Measurements from ENCODE around the gene CFHR5. TPM values are rescaled to one million over a fixed set of nuclear protein-coding genes. Genes with fewer than 3 reads are reported as not detected.

The CFHR5 gene
- total RNA-seq = not detected in 2 replicates

GRCh38 chr1:196977278-196977677, at the start of gene CFHR5:
Gene CFHR5 (plus strand): TSS chr1:196977556. CDS start chr1:196977665, 109 bp downstream.

GRCh38 chr1:196943568-196943967, 33.8 kb upstream of the CFHR5 start, which contains the start of gene CFHR2:
Gene CFHR2 (plus strand): TSS chr1:196943738. CDS start chr1:196943881, 143 bp downstream.

Other genes starting within 250 kb of the CFHR5 start
- gene CFHR3, start 202.7 kb upstream of the CFHR5 start, total RNA-seq = not detected in 2 replicates
- gene CFHR1, start 157.8 kb upstream of the CFHR5 start, total RNA-seq = not detected in 2 replicates
- not detected in 2 replicates for gene CFHR4, start 89.5 kb upstream of the CFHR5 start, total RNA-seq
- gene CFHR2, start 33.8 kb upstream of the CFHR5 start, total RNA-seq = not detected in 2 replicates
- not detected in 2 replicates for gene F13B, start 89.7 kb downstream of the CFHR5 start, total RNA-seq
- gene ASPM, start 169.1 kb downstream of the CFHR5 start, total RNA-seq = 15.9 and 21.7 TPM in 2 replicates
- 4.4 and 7.0 TPM in 2 replicates for gene ZBTB41, start 223.7 kb downstream of the CFHR5 start, total RNA-seq

Data from airway epithelial cell (primary cell).